IMR-90 (cell line): ENCODE results near the gene TMEM208. TPM values are rescaled to one million over a fixed set of nuclear protein-coding genes. Genes with fewer than 3 reads are reported as not detected.

Source experiments
- ATAC-seq: fragments of 200-7000 bp; cut with Tn5 transposase; 2 replicates; pipeline ENCODE4 v1.9.1; 2020; ENCODE audit warnings: low read depth, mild to moderate bottlenecking, moderate library complexity
- BruUV-seq: library from RNA; stranded (reverse); fragments of 400-500 nt; replicated peaks from 2 replicates; lab custom pipeline; 2021; lab: Mats Ljungman, UMichigan
- CTCF ChIA-PET: fragments of 300-600 bp; formaldehyde crosslinking; extraction: SDS; loops from one replicate; lab custom pipeline; 2021; ENCODE audit warnings: antibody characterized with exemption; lab: Yijun Ruan, JAX
- POLR2A ChIA-PET: fragments of 300-600 bp; sonication (Branson Sonifier 250); formaldehyde crosslinking; loops from one replicate; lab custom pipeline; 2022; ENCODE audit warnings: antibody characterized with exemption; ENCODE audit not compliant: unreplicated experiment; lab: Charles Lee
- DNase-seq: peaks from one replicate; pipeline ENCODE4 v3.0.0; 2013
- H2AFZ ChIP-seq: replicated peaks from 2 replicates; pipeline ENCODE3; 2013; ENCODE audit warnings: low read length, mild to moderate bottlenecking; ENCODE audit not compliant: poor library complexity
- H2AK5ac ChIP-seq: 2 replicates; pipeline ENCODE4 v1.6.1; 2013; ENCODE audit warnings: low read depth, low read length, inconsistent platforms
- H2AK9ac ChIP-seq: replicated peaks from 2 replicates; pipeline ENCODE3; 2013; ENCODE audit warnings: mild to moderate bottlenecking, low read depth, low read length, moderate library complexity; ENCODE audit not compliant: poor library complexity
- H2BK120ac ChIP-seq: 2 replicates; pipeline ENCODE4 v1.6.1; 2013; ENCODE audit warnings: low read depth, low read length, inconsistent platforms
- H2BK15ac ChIP-seq: 3 replicates; pipeline ENCODE4 v1.6.1; 2013; ENCODE audit warnings: low read depth, low read length, inconsistent platforms
- H2BK20ac ChIP-seq: 2 replicates; pipeline ENCODE4 v1.6.1; 2013; ENCODE audit warnings: low read depth, mild to moderate bottlenecking, inconsistent platforms, low read length, moderate library complexity
- H2BK5ac ChIP-seq: 2 replicates; pipeline ENCODE4 v1.6.1; 2013; ENCODE audit warnings: mild to moderate bottlenecking, low read depth, low read length, inconsistent platforms; ENCODE audit not compliant: poor library complexity, severe bottlenecking
- H3K14ac ChIP-seq: replicated peaks from 2 replicates; pipeline ENCODE4 v1.6.1; 2013; ENCODE audit warnings: low read depth, low read length, inconsistent platforms
- H3K18ac ChIP-seq: 2 replicates; pipeline ENCODE4 v1.6.1; 2013; ENCODE audit warnings: low read depth, low read length, control low read depth
- H3K23ac ChIP-seq: 2 replicates; pipeline ENCODE4 v1.6.1; 2013; ENCODE audit warnings: low read depth, low read length, inconsistent platforms
- H3K27ac ChIP-seq: 2 replicates; pipeline ENCODE4 v1.5.1; 2013; ENCODE audit warnings: mild to moderate bottlenecking, control low read depth, low read length; ENCODE audit not compliant: insufficient read depth
- H3K27me3 ChIP-seq: 2 replicates; pipeline ENCODE4 v1.6.1; 2013; ENCODE audit warnings: low read length; ENCODE audit not compliant: control insufficient read depth, insufficient read depth
- H3K36me3 ChIP-seq: 2 replicates; pipeline ENCODE4 v1.6.1; 2013; ENCODE audit warnings: low read length, mixed read lengths; ENCODE audit not compliant: control insufficient read depth, insufficient read depth
- H3K4ac ChIP-seq: 2 replicates; pipeline ENCODE4 v1.6.1; 2013; ENCODE audit warnings: low read depth, low read length, inconsistent platforms
- H3K4me1 ChIP-seq: 2 replicates; pipeline ENCODE4 v1.6.1; 2013; ENCODE audit warnings: low read length, mixed read lengths; ENCODE audit not compliant: control insufficient read depth, insufficient read depth
- H3K4me2 ChIP-seq: 2 replicates; pipeline ENCODE4 v1.6.1; 2013; ENCODE audit warnings: low read depth, mild to moderate bottlenecking, control low read depth, low read length, moderate library complexity
- H3K4me3 ChIP-seq: 2 replicates; pipeline ENCODE4 v1.5.1; 2013; ENCODE audit warnings: low read depth, mild to moderate bottlenecking, control low read depth, low read length, moderate library complexity; ENCODE audit not compliant: insufficient read depth
- H3K56ac ChIP-seq: 2 replicates; pipeline ENCODE4 v1.6.1; 2013; ENCODE audit warnings: low read length, inconsistent platforms; ENCODE audit not compliant: insufficient read depth; ENCODE audit errors: extremely low read depth
- H3K79me1 ChIP-seq, 2 experiments: 2 replicates each; pipeline ENCODE4 v1.6.1; 2013; ENCODE audit warnings: low read length in 2 of 2, inconsistent platforms in 1 of 2, low read depth in 1 of 2
- H3K9ac ChIP-seq: 2 replicates; pipeline ENCODE4 v1.6.1; 2013; ENCODE audit warnings: low read depth, low read length, control low read depth
- H3K9me1 ChIP-seq: 2 replicates; pipeline ENCODE4 v1.6.1; 2013; ENCODE audit warnings: low read length, inconsistent platforms; ENCODE audit not compliant: insufficient read depth
- H3K9me3 ChIP-seq: 2 replicates; pipeline ENCODE4 v1.6.1; 2013; ENCODE audit warnings: low read length; ENCODE audit not compliant: control insufficient read depth, insufficient read depth
- H4K20me1 ChIP-seq: 2 replicates; pipeline ENCODE4 v1.6.1; 2013; ENCODE audit warnings: low read length, inconsistent platforms; ENCODE audit not compliant: insufficient read depth
- H4K5ac ChIP-seq: 2 replicates; pipeline ENCODE4 v1.6.1; 2013; ENCODE audit warnings: mild to moderate bottlenecking, low read depth, low read length, control low read depth
- H4K8ac ChIP-seq, 2 experiments: 2 replicates each; pipeline ENCODE4 v1.6.1; 2013; ENCODE audit warnings: low read depth in 2 of 2, low read length in 2 of 2, control low read depth in 1 of 2, inconsistent platforms in 1 of 2
- H4K91ac ChIP-seq: 2 replicates; pipeline ENCODE4 v1.6.1; 2013; ENCODE audit warnings: low read depth, low read length, inconsistent platforms; ENCODE audit not compliant: insufficient read depth
- FOS ChIP-seq: fragments of 150-350 bp; IDR thresholded peaks from 2 replicates; pipeline ENCODE4 v1.6.1; 2016; ENCODE audit warnings: low read depth, low read length
- MAZ ChIP-seq: IDR thresholded peaks from 2 replicates; pipeline ENCODE4 v1.6.1; 2012; ENCODE audit warnings: low read depth, mild to moderate bottlenecking, low read length, improper control_type of control experiment, moderate library complexity, borderline replicate concordance
- POLR2A ChIP-seq: IDR thresholded peaks from 2 replicates; pipeline ENCODE4 v1.6.1; 2012; ENCODE audit warnings: mild to moderate bottlenecking, low read depth, low read length
- RAD21 ChIP-seq: IDR thresholded peaks from 2 replicates; pipeline ENCODE4 v1.6.1; 2012; ENCODE audit warnings: low read length, improper control_type of control experiment
- RCOR1 ChIP-seq: IDR thresholded peaks from 2 replicates; pipeline ENCODE4 v1.6.1; 2012; ENCODE audit warnings: mild to moderate bottlenecking, low read length, improper control_type of control experiment; ENCODE audit not compliant: insufficient replicate concordance
- WGBS, 2 experiments: methylation state at CpG; one replicate each; pipeline versions ENCODE4 v1.1.5 to v1.1.7; 2013; ENCODE audit warnings: missing lambda C conversion rate in 2 of 2; ENCODE audit not compliant: insufficient read length in 1 of 2; ENCODE audit errors: extremely low coverage in 2 of 2; 5-methylcytosine and 5-hydroxymethylcytosine counted together
- dilution Hi-C: fragments of 300-500 bp; cut with HindIII; formaldehyde crosslinking; loops from one replicate; pipeline ENCODE4 v1.14.3; 2018; ENCODE audit warnings: low sequenced_read_pairs; ENCODE audit not compliant: unreplicated experiment
- in situ Hi-C: fragments of 300-500 bp; cut with MboI; formaldehyde crosslinking; loops from 3 replicates; pipeline ENCODE4 v1.14.3; 2019; ENCODE audit warnings: low sequenced_read_pairs, inconsistent platforms, mixed read lengths
- intact Hi-C: fragments of 100-400 bp; cut with micrococcal nuclease; formaldehyde crosslinking; loops from 2 replicates; pipeline ENCODE4 v1.10.0; 2022
- polyA plus RNA-seq, 3 experiments: library from polyadenylated mRNA; depleted of rRNA; stranded (reverse); fragments of >200 nt; gene quantifications; 2 replicates each; pipeline ENCODE4 v1.2.3, GENCODE V29; 2012; ENCODE audit warnings: low replicate concordance in 1 of 3
- total RNA-seq: library from RNA; depleted of rRNA; stranded (reverse); fragments of >200 nt; gene quantifications from 2 replicates; pipeline ENCODE4 v1.2.3, GENCODE V29; 2012

Gene TMEM208
- total and polyA plus RNA-seq, 2 of the 4 experiments (the other 2 are of a cell fraction): 65.6 to 66.5 TPM

- Histone ChIP-seq H3K4ac (peak overlapping the region; percentile 97), H3K56ac (peak overlapping the region; percentile 71), H4K20me1 (peaks cover 7% of the 10 kb centered on the region; the same call in 1 of the 2 replicates), H2BK20ac (no peak overlapping the region), H2BK120ac (peak overlapping the region; percentile 40), H3K9me3 (no peaks in the 10 kb centered on the region), H3K4me2 (peak overlapping the region; percentile 91), H2BK15ac (peak overlapping the region; percentile 9; the same call in 1 of the 3 replicates), H3K27ac (peak overlapping the region; percentile 89), H3K9ac (peak overlapping the region; percentile 93), H4K5ac (peak overlapping the region; percentile 95), H2BK5ac (peak overlapping the region; percentile 90), H2AK9ac (peak overlapping the region; percentile 93), H3K79me1 (peaks cover 23 to 54% of the 10 kb centered on the region in 2 experiments), H2AK5ac (peak overlapping the region; percentile 86), H3K27me3 (no peaks in the 10 kb centered on the region), H4K91ac (peak overlapping the region; percentile 93), H2AFZ (peak overlapping the region; percentile 97), H3K14ac (peak overlapping the region; percentile 98), H3K23ac (peak overlapping the region; percentile 90), H3K4me3 (peak overlapping the region; percentile 80), H3K4me1 (peaks cover 12% of the 10 kb centered on the region), H4K8ac (peak overlapping the region; percentile 83 to 97), H3K36me3 (peaks cover 34% of the 10 kb centered on the region), H3K9me1 (peaks cover 12% of the 10 kb centered on the region), H3K18ac (peak overlapping the region; percentile 78)
- dilution Hi-C loops (no loop called here), intact Hi-C loops (no loop called here), in situ Hi-C loops (no loop called here)
- DNase-seq (no peak), ATAC-seq (no peak)
- POLR2A ChIA-PET: interaction anchor here (1.0 to 1.4 kb wide), 2 partner anchors 15 to 28 kb away, joined by 5 read pairs; no protein-coding TSS in a partner anchor
- TF ChIP-seq RCOR1 (no peak), MAZ (no peak), POLR2A (no peak), RAD21 (no peak), FOS (no peak)
- BruUV-seq: no TSS peak
- CTCF ChIA-PET: no interaction called here
- WGBS, 2 experiments: 3% methylated on average over 5 of the region's 12 CpGs; no CpG with 5 or more reads in 1 of the 2 experiments
Measured at GRCh38 chr16:67226295-67226803, 581 bp upstream of the TMEM208 start.
